ENCODE results near the gene LRRK1.

The LRRK1 gene

GRCh38 chr15:100929641-100930042, 10.5 kb downstream of the LRRK1 start:
- H3K4me1 ChIP-seq (ENCODE audit: control insufficient read depth in 2 of 2, insufficient read depth in 1 of 2, low read depth in 1 of 2, low read length in 2 of 2) = peaks cover 0 to 5% of the 10 kb centered on the region in 2 donors
- H2AFZ ChIP-seq (ENCODE audit: low read length) = no peak overlapping the region
- no peak overlapping the region for H4K8ac ChIP-seq (ENCODE audit: low read depth, low read length)
- H3K4me2 ChIP-seq (ENCODE audit: insufficient read depth, low read length, poor library complexity, severe bottlenecking) = no peak overlapping the region
- no peak overlapping the region for H3K23ac ChIP-seq (ENCODE audit: low read depth, low read length, poor library complexity)
- no peaks in the 10 kb centered on the region for H3K9me3 ChIP-seq (replicated peaks in 1 of 2; ENCODE audit: control insufficient read depth in 2 of 2, insufficient read depth in 1 of 2, low read depth in 1 of 2, low read length in 2 of 2)
- peaks cover 0 to 14% (median 0%) of the 10 kb centered on the region in 3 experiments for H3K27me3 ChIP-seq (ENCODE audit: control insufficient read depth in 3 of 3, insufficient read depth in 3 of 3, low read depth in 1 of 3, low read length in 3 of 3)
- no peak overlapping the region for H2BK5ac ChIP-seq (ENCODE audit: low read length)
- H3K14ac ChIP-seq (ENCODE audit: low read length) = no peak overlapping the region
- H3K4me3 ChIP-seq (ENCODE audit: low read length in 2 of 2) = no peak overlapping the region
- DNase-seq (ENCODE audit: low spot score) = no peak
- H2BK120ac ChIP-seq (ENCODE audit: low read depth, low read length) = no peak overlapping the region
- H3K79me1 ChIP-seq (ENCODE audit: low read depth, low read length) = no peaks in the 10 kb centered on the region
- H2BK12ac ChIP-seq (ENCODE audit: low read length) = no peak overlapping the region
- H3K18ac ChIP-seq (ENCODE audit: low read length) = peak overlapping the region; percentile 76
- WGBS, 2 donors (ENCODE audit: extremely low coverage in 2 of 2, insufficient read length in 2 of 2, insufficient replicate concordance in 1 of 2) = no CpG with 5 or more reads among the region's 6 CpGs
- H3K27ac ChIP-seq (replicated peaks; ENCODE audit: low read length) = no peak overlapping the region
- no peak overlapping the region for H2AK5ac ChIP-seq (ENCODE audit: low read depth, low read length)
- H3K4ac ChIP-seq (ENCODE audit: low read length) = no peak overlapping the region
- H3K36me3 ChIP-seq (replicated peaks in 1 of 2; ENCODE audit: control insufficient read depth in 2 of 2, insufficient read depth in 2 of 2, low read length in 2 of 2) = no peaks in the 10 kb centered on the region
- no peak overlapping the region for H3K9ac ChIP-seq (ENCODE audit: low read depth, low read length, poor library complexity)
- H4K91ac ChIP-seq (ENCODE audit: low read depth, low read length, poor library complexity) = no peak overlapping the region
- H2BK15ac ChIP-seq (ENCODE audit: low read length) = no peak overlapping the region

DNA sequence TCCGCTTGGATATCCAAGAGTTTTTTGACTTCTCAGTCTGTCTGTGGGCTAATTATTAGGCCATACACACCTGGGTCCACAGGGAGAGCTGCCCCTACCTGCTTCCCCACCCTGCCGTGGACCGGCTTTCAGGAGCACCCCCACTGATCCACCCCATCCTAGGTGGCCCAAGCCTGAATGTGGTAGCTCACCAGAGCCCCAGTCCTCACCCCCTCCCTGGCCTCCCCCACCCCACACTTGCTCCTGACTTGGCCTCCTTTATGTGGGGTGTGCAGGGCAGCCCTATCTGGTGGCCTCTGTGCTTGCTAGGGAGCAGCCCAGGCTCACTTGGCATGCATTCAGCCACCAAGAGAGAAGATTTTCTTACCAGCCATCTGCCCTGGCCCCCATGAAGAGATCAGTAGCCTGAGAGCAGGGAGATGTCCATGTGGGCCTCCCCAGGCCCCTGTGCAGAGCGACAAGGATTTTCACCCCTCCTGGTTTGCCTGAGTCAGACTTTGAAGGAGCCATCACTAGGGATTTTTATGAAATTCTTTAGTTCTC, 11.2 kb downstream of the LRRK1 start:
- no peak overlapping the region for H4K8ac ChIP-seq (ENCODE audit: low read depth, low read length)
- no peak overlapping the region for H3K23ac ChIP-seq (ENCODE audit: low read depth, low read length, poor library complexity)
- peaks cover 0 to 14% (median 0%) of the 10 kb centered on the region in 3 experiments for H3K27me3 ChIP-seq (ENCODE audit: control insufficient read depth in 3 of 3, insufficient read depth in 3 of 3, low read depth in 1 of 3, low read length in 3 of 3)
- H3K4ac ChIP-seq (ENCODE audit: low read length) = no peak overlapping the region
- no peak overlapping the region for H3K9ac ChIP-seq (ENCODE audit: low read depth, low read length, poor library complexity)
- no peaks in the 10 kb centered on the region for H3K36me3 ChIP-seq (replicated peaks in 1 of 2; ENCODE audit: control insufficient read depth in 2 of 2, insufficient read depth in 2 of 2, low read length in 2 of 2)
- H3K4me1 ChIP-seq (ENCODE audit: control insufficient read depth in 2 of 2, insufficient read depth in 1 of 2, low read depth in 1 of 2, low read length in 2 of 2) = peaks cover 0 to 5% of the 10 kb centered on the region in 2 donors
- H2AFZ ChIP-seq (ENCODE audit: low read length) = no peak overlapping the region
- H3K4me2 ChIP-seq (ENCODE audit: insufficient read depth, low read length, poor library complexity, severe bottlenecking) = no peak overlapping the region
- no peak overlapping the region for H3K14ac ChIP-seq (ENCODE audit: low read length)
- no peak overlapping the region for H2BK120ac ChIP-seq (ENCODE audit: low read depth, low read length)
- no peak overlapping the region for H4K91ac ChIP-seq (ENCODE audit: low read depth, low read length, poor library complexity)
- H3K79me1 ChIP-seq (ENCODE audit: low read depth, low read length) = no peaks in the 10 kb centered on the region
- H2BK5ac ChIP-seq (ENCODE audit: low read length) = no peak overlapping the region
- H2AK5ac ChIP-seq (ENCODE audit: low read depth, low read length) = peak overlapping the region; percentile 57
- no CpG with 5 or more reads among the region's 4 CpGs for WGBS, 2 donors (ENCODE audit: extremely low coverage in 2 of 2, insufficient read length in 2 of 2, insufficient replicate concordance in 1 of 2)
- no peak overlapping the region for H2BK12ac ChIP-seq (ENCODE audit: low read length)
- no peak for DNase-seq (ENCODE audit: low spot score)
- H2BK15ac ChIP-seq (ENCODE audit: low read length) = no peak overlapping the region
- no peak overlapping the region for H3K27ac ChIP-seq (replicated peaks; ENCODE audit: low read length)
- H3K9me3 ChIP-seq (replicated peaks in 1 of 2; ENCODE audit: control insufficient read depth in 2 of 2, insufficient read depth in 1 of 2, low read depth in 1 of 2, low read length in 2 of 2) = no peaks in the 10 kb centered on the region
- H3K4me3 ChIP-seq (ENCODE audit: low read length in 2 of 2) = no peak overlapping the region
- no peak overlapping the region for H3K18ac ChIP-seq (ENCODE audit: low read length)

DNA sequence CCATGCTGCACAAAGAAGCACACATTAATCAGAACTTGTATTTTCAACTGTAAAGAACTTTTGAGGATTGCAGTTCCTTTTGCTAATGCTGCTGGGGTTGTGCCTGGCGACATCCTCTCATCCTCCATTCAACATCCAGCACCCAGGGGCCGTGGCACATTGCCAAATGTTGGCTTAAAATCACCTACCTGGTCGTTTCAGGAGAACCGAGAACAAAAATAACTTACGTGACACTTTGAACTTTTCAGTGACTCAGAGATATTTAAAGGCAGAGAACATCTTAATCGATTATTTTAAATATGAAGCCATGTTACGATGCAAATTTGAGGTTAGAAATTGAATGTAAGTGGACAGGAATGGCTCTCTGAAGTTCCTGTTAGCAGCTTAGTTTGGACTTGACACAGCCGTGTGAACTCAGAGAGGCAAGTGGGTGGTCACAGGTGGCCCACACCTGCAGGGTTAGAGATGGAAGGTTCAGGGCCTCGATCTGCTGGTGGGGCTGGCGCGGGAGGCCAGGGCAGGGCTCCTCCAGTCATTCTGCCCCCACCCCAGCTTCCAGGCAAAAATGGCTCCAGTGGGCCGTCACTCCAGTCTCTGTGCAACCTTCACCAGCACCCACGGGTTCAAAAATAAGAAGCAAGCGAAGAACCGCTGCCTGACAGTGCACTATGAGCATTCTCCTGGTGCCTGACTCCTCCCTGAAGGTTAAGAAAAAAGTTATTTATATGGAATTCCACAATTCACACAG, 12.2 kb downstream of the LRRK1 start:
- no peak overlapping the region for H2BK120ac ChIP-seq (ENCODE audit: low read depth, low read length)
- no peaks in the 10 kb centered on the region for H3K9me3 ChIP-seq (replicated peaks in 1 of 2; ENCODE audit: control insufficient read depth in 2 of 2, insufficient read depth in 1 of 2, low read depth in 1 of 2, low read length in 2 of 2)
- no peak overlapping the region for H2BK15ac ChIP-seq (ENCODE audit: low read length)
- H3K4me3 ChIP-seq (ENCODE audit: low read length in 2 of 2) = peak overlapping the region in 1 of 2 donors; percentile 16
- no CpG with 5 or more reads among the region's 15 CpGs for WGBS, 2 donors (ENCODE audit: extremely low coverage in 2 of 2, insufficient read length in 2 of 2, insufficient replicate concordance in 1 of 2)
- no peaks in the 10 kb centered on the region for H3K79me1 ChIP-seq (ENCODE audit: low read depth, low read length)
- H3K4ac ChIP-seq (ENCODE audit: low read length) = no peak overlapping the region
- no peak overlapping the region for H3K27ac ChIP-seq (replicated peaks; ENCODE audit: low read length)
- H2BK12ac ChIP-seq (ENCODE audit: low read length) = no peak overlapping the region
- no peak overlapping the region for H3K23ac ChIP-seq (ENCODE audit: low read depth, low read length, poor library complexity)
- H3K27me3 ChIP-seq (ENCODE audit: control insufficient read depth in 3 of 3, insufficient read depth in 3 of 3, low read depth in 1 of 3, low read length in 3 of 3) = peaks cover 0 to 8% (median 0%) of the 10 kb centered on the region in 3 experiments
- H4K91ac ChIP-seq (ENCODE audit: low read depth, low read length, poor library complexity) = no peak overlapping the region
- H2BK5ac ChIP-seq (ENCODE audit: low read length) = no peak overlapping the region
- H3K9ac ChIP-seq (ENCODE audit: low read depth, low read length, poor library complexity) = no peak overlapping the region
- peaks cover 0 to 5% of the 10 kb centered on the region in 2 donors for H3K4me1 ChIP-seq (ENCODE audit: control insufficient read depth in 2 of 2, insufficient read depth in 1 of 2, low read depth in 1 of 2, low read length in 2 of 2)
- H3K4me2 ChIP-seq (ENCODE audit: insufficient read depth, low read length, poor library complexity, severe bottlenecking) = no peak overlapping the region
- H3K18ac ChIP-seq (ENCODE audit: low read length) = no peak overlapping the region
- no peak overlapping the region for H2AFZ ChIP-seq (ENCODE audit: low read length)
- H4K8ac ChIP-seq (ENCODE audit: low read depth, low read length) = no peak overlapping the region
- H3K36me3 ChIP-seq (replicated peaks in 1 of 2; ENCODE audit: control insufficient read depth in 2 of 2, insufficient read depth in 2 of 2, low read length in 2 of 2) = no peaks in the 10 kb centered on the region
- H3K14ac ChIP-seq (ENCODE audit: low read length) = no peak overlapping the region
- H2AK5ac ChIP-seq (ENCODE audit: low read depth, low read length) = no peak overlapping the region
- no peak for DNase-seq (ENCODE audit: low spot score)

DNA sequence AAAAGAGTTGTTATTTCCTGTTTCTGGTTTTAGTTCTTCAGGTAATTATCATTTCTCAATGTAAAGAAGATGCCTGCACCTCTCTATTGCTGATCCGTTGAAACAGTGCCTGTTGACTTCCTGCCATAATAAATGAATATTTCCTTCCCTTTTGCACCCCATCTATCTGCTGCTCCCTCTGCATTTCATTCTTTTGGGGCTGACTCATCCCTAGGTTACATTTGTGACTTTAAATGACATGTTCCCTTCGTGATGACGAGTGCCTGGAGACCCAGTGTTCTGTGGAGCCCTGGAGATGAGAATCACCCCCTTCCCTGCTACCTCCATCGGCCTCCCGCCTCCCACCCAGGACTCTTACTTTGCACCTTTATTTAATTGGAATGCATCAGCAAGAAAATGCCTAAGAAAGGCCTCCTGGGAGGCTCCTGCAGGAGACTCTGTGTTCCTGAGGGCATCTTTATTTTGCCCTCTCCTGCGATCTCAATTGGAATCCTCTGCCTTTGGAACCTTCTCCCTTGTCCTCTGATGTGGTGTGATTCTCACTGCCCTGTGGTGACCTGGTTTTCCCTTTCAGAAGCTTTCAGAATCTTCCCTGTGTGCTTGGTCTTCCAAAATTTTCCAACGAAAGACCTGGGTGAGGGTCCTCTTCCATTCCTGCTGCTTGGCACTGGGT, 13.7 kb downstream of the LRRK1 start:
- no peak overlapping the region for H2BK12ac ChIP-seq (ENCODE audit: low read length)
- H3K36me3 ChIP-seq (replicated peaks in 1 of 2; ENCODE audit: control insufficient read depth in 2 of 2, insufficient read depth in 2 of 2, low read length in 2 of 2) = no peaks in the 10 kb centered on the region
- H3K4me1 ChIP-seq (ENCODE audit: control insufficient read depth in 2 of 2, insufficient read depth in 1 of 2, low read depth in 1 of 2, low read length in 2 of 2) = peaks cover 0 to 5% of the 10 kb centered on the region in 2 donors
- no peak overlapping the region for H2BK15ac ChIP-seq (ENCODE audit: low read length)
- H3K18ac ChIP-seq (ENCODE audit: low read length) = no peak overlapping the region
- H3K4me2 ChIP-seq (ENCODE audit: insufficient read depth, low read length, poor library complexity, severe bottlenecking) = no peak overlapping the region
- H4K8ac ChIP-seq (ENCODE audit: low read depth, low read length) = no peak overlapping the region
- H3K9ac ChIP-seq (ENCODE audit: low read depth, low read length, poor library complexity) = no peak overlapping the region
- no peak overlapping the region for H3K4ac ChIP-seq (ENCODE audit: low read length)
- no peak overlapping the region for H3K27ac ChIP-seq (replicated peaks; ENCODE audit: low read length)
- no peak overlapping the region for H2AK5ac ChIP-seq (ENCODE audit: low read depth, low read length)
- H2BK5ac ChIP-seq (ENCODE audit: low read length) = no peak overlapping the region
- no peak overlapping the region for H2AFZ ChIP-seq (ENCODE audit: low read length)
- no peak overlapping the region for H2BK120ac ChIP-seq (ENCODE audit: low read depth, low read length)
- H3K14ac ChIP-seq (ENCODE audit: low read length) = no peak overlapping the region
- H3K9me3 ChIP-seq (replicated peaks in 1 of 2; ENCODE audit: control insufficient read depth in 2 of 2, insufficient read depth in 1 of 2, low read depth in 1 of 2, low read length in 2 of 2) = peaks cover 0 to 2% of the 10 kb centered on the region in 2 donors
- DNase-seq (ENCODE audit: low spot score) = no peak
- H4K91ac ChIP-seq (ENCODE audit: low read depth, low read length, poor library complexity) = no peak overlapping the region
- H3K23ac ChIP-seq (ENCODE audit: low read depth, low read length, poor library complexity) = no peak overlapping the region
- H3K4me3 ChIP-seq (ENCODE audit: low read length in 2 of 2) = no peak overlapping the region
- peaks cover 0 to 8% (median 0%) of the 10 kb centered on the region in 3 experiments for H3K27me3 ChIP-seq (ENCODE audit: control insufficient read depth in 3 of 3, insufficient read depth in 3 of 3, low read depth in 1 of 3, low read length in 3 of 3)
- no CpG with 5 or more reads among the region's 7 CpGs for WGBS, 2 donors (ENCODE audit: extremely low coverage in 2 of 2, insufficient read length in 2 of 2, insufficient replicate concordance in 1 of 2)
- no peaks in the 10 kb centered on the region for H3K79me1 ChIP-seq (ENCODE audit: low read depth, low read length)

All from neuronal stem cell (in vitro differentiated cells).